Large intestine (tissue), 3 donors: ENCODE data around the gene TTC3. TPM values are rescaled to one million over a fixed set of nuclear protein-coding genes. Genes with fewer than 3 reads are reported as not detected.

Experiments
- DNase-seq, 2 donors: peaks; one replicate each; pipeline versions ENCODE4 v3.0.0 to v3.0.0-alpha.2; 2013
- H3K27ac ChIP-seq: one replicate; pipeline ENCODE4 v1.5.1; 2013; ENCODE audit warnings: low read length
- H3K27me3 ChIP-seq: 2 replicates; pipeline ENCODE4 v1.6.1; 2013; ENCODE audit warnings: low read length; ENCODE audit not compliant: control insufficient read depth, insufficient read depth
- H3K36me3 ChIP-seq: 2 replicates; pipeline ENCODE4 v1.6.1; 2013; ENCODE audit warnings: low read length; ENCODE audit not compliant: control insufficient read depth, insufficient read depth
- H3K4me1 ChIP-seq: one replicate; pipeline ENCODE4 v1.6.1; 2013; ENCODE audit warnings: low read length; ENCODE audit not compliant: control insufficient read depth, insufficient read depth
- H3K4me3 ChIP-seq: one replicate; pipeline ENCODE4 v1.5.1; 2013; ENCODE audit warnings: low read length
- H3K9me3 ChIP-seq: one replicate; pipeline ENCODE4 v1.6.1; 2013; ENCODE audit warnings: mild to moderate bottlenecking, low read depth, low read length, moderate library complexity; ENCODE audit not compliant: control insufficient read depth
- WGBS: methylation state at CpG from one replicate; pipeline ENCODE4 v1.1.5; 2013; ENCODE audit warnings: low lambda C conversion rate; ENCODE audit not compliant: insufficient coverage; 5-methylcytosine and 5-hydroxymethylcytosine counted together
- polyA plus RNA-seq: library from polyadenylated mRNA; unstranded; fragments of 120-200 nt; gene quantifications from one replicate; pipeline ENCODE4 v1.2.1, GENCODE V29; 2013

Gene TTC3
- polyA plus RNA-seq, 1 donor = 108 TPM

DNA sequence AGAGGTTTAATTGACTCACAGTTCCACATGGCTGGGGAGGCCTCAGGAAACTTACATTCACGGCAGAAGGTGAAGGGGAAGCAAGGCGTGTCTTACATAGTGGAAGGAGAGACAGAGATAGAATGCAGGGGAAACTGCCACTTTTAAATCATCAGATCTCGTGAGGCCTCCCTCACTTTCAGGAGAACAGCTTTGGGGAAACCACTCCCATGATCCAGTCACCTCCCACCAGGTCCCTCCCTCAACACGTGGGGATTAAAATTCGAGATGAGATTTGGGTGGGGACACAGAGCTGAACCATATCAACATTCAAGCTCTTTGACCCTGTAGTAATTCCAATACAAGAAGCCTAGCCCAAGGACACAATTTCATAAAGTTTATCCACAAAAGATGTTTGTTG, 13.9 kb upstream of the TTC3 start:
- H3K4me1 ChIP-seq = peaks cover 7% of the 10 kb centered on the region
- no peak overlapping the region for H3K4me3 ChIP-seq
- no peak for DNase-seq
- no peaks in the 10 kb centered on the region for H3K9me3 ChIP-seq
- no peaks in the 10 kb centered on the region for H3K27me3 ChIP-seq
- WGBS = no CpG with 5 or more reads among the region's 5 CpGs
- H3K36me3 ChIP-seq = no peaks in the 10 kb centered on the region
- H3K27ac ChIP-seq = no peak overlapping the region

DNA sequence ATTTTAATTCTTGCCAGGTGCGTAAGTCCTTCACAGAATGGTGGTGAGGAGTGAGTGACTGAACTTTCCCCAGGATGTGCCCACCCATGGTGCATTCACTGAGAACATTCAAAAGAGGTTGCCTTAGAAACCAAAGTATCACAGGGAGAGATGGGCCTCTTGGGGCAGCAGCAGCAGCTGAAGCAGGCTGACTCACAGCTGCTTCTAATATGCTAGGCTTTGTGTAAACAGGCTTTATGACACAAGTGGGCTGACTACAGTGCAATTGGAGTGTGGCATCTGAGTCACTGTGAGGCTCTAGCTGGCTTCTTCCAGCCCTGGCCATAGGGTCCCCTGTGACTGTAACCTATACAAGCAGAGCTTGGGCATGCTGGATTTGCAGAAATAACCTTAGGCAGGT, 12.8 kb upstream of the TTC3 start:
- Histone ChIP-seq H3K36me3 (peaks cover 2% of the 10 kb centered on the region), H3K27me3 (no peaks in the 10 kb centered on the region), H3K9me3 (no peaks in the 10 kb centered on the region), H3K4me3 (no peak overlapping the region), H3K27ac (peak overlapping the region; percentile 65), H3K4me1 (peaks cover 7% of the 10 kb centered on the region)
- DNase-seq = peak; percentile 87 to 92
- no CpG with 5 or more reads among the region's 1 CpG for WGBS

DNA sequence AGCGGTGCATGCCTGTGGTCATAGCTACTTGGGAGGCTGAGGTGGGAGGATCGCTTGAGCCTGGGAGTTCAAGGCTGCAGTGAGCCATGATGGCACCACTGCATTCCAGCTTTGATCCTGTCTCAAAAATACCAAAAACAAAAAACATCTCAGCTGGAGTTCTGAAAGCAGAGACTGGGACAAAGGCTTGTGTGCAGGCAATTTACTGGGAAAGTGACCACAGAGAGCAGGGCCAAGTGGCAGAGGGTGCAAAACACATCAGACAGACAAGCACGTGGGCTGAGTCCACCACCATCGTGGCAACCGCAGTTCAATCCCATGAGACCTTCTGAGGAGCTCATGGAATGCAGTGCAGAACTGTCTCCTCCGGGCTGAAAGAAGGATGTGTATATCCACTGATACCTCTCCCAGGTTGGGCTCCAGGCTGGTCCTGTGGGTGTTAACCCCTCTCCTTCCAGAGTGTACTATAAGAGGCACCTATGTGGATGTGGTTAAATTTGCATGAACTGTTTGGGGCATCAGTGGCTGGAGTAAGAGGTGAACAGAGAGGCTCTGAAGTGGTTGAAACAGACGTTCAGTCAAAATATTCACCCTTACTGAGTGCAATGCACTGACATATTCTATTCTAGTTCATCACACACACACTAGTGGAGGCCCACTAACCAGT, 11.0 kb upstream of the TTC3 start:
- no CpG with 5 or more reads among the region's 7 CpGs for WGBS
- H3K36me3 ChIP-seq = peaks cover 2% of the 10 kb centered on the region
- no peak overlapping the region for H3K27ac ChIP-seq
- H3K4me3 ChIP-seq = no peak overlapping the region
- no peak for DNase-seq
- no peaks in the 10 kb centered on the region for H3K9me3 ChIP-seq
- H3K4me1 ChIP-seq = peaks cover 7% of the 10 kb centered on the region
- no peaks in the 10 kb centered on the region for H3K27me3 ChIP-seq

DNA sequence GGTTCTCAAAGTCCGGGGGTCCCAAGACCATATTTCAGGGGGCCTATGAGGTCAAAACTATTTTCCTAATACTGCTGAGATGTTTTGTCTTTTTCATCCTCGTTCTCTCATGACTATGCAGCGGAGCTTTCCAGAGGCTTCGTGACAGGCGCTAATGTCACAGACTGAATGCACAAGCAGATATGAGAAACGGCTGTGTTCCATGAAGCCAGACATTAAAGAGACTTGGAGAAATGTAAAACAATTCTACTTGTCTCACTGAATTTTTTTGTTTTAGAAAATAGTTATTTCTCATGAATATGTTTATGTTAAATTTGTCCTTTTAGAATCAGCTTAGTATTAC, 10.5 kb upstream of the TTC3 start:
- Histone ChIP-seq H3K4me3 (no peak overlapping the region), H3K27me3 (no peaks in the 10 kb centered on the region), H3K4me1 (peaks cover 7% of the 10 kb centered on the region), H3K9me3 (no peaks in the 10 kb centered on the region), H3K27ac (no peak overlapping the region), H3K36me3 (peaks cover 2% of the 10 kb centered on the region)
- no peak for DNase-seq
- WGBS = no CpG with 5 or more reads among the region's 6 CpGs

DNA sequence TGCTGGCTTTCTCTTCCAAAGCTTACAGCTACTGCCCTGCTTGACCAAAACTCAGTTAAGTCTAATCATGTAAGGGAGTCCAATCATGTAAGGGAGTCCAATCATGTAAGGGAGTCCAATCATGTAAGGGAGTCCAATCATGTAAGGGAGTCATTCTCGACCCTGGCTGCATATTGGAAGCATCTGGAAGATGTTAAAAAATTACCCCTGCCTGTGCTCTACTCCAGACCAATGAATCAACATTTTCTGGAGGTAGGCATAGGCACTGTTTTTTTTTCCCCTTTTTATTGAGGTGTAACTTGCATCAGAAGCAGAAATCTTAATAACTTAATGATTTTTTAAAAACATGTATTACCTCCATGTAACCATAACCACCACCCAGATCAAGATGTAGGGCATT, 9.6 kb upstream of the TTC3 start:
- Histone ChIP-seq H3K27me3 (no peaks in the 10 kb centered on the region), H3K4me1 (peaks cover 7% of the 10 kb centered on the region), H3K36me3 (peaks cover 3% of the 10 kb centered on the region), H3K27ac (no peak overlapping the region), H3K4me3 (no peak overlapping the region), H3K9me3 (no peaks in the 10 kb centered on the region)
- DNase-seq = no peak
- WGBS = 43% methylated on average over 1 of the region's 1 CpG

DNA sequence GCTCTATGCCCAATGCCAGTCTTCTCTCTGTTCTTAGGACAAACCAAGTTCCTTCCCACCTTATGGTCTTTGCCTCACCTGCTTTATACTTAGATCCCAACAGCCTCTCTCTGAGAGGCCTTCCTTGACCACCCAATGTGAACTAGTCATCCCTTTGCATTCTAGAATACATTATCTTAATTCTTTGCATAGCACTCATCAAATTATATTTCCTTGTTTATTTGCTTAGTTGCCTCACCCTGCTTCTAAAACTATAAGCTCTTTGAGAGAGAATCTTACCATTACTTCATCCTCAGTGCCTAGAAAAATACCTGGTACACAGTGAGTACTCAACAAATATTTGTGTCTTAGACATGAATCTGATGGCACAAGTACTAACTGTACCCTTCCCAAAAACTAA, 8.2 kb upstream of the TTC3 start:
- peaks cover 7% of the 10 kb centered on the region for H3K4me1 ChIP-seq
- no peak for DNase-seq
- peaks cover 10% of the 10 kb centered on the region for H3K36me3 ChIP-seq
- H3K27ac ChIP-seq = no peak overlapping the region
- H3K4me3 ChIP-seq = no peak overlapping the region
- no peaks in the 10 kb centered on the region for H3K9me3 ChIP-seq
- no peaks in the 10 kb centered on the region for H3K27me3 ChIP-seq

DNA sequence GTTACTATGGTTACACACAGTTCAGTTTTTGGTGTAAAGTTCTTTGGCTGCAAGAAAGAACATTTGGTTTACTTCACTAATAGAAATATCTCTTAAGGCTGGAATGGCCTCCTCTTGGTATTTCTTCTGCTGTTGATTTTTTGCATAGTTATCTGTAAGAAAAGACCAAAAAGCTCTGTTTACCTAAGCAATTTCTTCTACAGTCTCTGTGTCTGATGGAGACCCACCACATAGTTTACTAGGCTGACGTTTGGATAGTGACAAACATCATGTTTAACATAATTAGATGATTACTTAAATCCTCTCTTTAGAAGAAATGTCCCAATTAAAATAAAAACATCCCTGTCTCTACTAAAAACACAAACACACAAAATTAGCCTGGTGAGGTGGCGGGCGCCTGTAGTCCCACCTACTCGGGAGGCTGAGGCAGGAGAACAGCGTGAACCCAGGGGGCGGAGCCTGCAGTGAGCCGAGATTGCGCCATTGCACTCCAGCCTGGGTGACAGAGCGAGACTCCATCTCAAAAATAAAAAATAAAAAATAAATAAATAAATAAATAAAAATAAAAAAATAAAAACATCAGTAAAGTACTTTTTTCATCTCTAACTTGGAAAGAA, 7.4 kb upstream of the TTC3 start:
- Histone ChIP-seq H3K4me1 (peaks cover 1% of the 10 kb centered on the region), H3K36me3 (peaks cover 12% of the 10 kb centered on the region), H3K4me3 (no peak overlapping the region), H3K27ac (no peak overlapping the region), H3K27me3 (no peaks in the 10 kb centered on the region), H3K9me3 (no peaks in the 10 kb centered on the region)
- no peak for DNase-seq
- 87% methylated on average over 6 of the region's 9 CpGs for WGBS

DNA sequence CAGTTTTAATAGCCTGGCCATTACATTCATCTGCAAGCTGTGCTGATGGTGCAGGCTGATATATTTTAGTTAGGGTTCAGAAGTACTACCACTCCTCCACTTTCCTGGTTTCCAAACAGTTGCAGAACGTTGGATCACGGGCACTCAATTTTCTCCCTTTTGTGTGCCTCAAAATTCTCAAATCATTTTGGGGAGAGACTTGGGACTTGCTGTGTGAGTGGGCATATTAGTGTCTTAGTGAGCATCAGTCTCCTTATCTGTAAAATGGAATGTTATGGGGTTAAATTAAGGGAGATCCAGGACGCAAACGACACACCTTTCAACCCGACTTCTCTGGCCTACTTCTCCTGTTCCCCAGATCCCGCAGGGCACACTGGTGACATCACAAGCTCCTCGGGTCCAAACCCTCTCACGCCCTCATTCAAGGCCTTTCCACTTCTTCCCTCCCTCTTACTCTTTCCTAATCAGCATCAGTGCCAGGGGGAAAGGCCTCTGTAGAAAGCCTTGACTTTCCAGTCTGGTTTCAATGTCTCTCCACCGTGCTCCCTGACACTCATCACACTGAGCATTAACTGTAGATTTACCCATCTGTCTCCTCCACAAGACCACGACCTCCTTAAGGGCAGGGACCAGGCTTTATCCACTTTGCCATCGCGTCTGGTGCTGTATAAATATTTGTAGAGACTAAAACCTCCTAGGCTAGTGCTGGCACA, 1.3 kb upstream of the TTC3 start:
- peak; percentile 54 to 81 for DNase-seq
- Histone ChIP-seq H3K4me1 (peaks cover 7% of the 10 kb centered on the region), H3K27ac (peak overlapping the region; percentile 98), H3K4me3 (peak overlapping the region; percentile 85), H3K27me3 (no peaks in the 10 kb centered on the region), H3K9me3 (no peaks in the 10 kb centered on the region), H3K36me3 (peaks cover 11% of the 10 kb centered on the region)
- WGBS = 19% methylated on average over 4 of the region's 12 CpGs

DNA sequence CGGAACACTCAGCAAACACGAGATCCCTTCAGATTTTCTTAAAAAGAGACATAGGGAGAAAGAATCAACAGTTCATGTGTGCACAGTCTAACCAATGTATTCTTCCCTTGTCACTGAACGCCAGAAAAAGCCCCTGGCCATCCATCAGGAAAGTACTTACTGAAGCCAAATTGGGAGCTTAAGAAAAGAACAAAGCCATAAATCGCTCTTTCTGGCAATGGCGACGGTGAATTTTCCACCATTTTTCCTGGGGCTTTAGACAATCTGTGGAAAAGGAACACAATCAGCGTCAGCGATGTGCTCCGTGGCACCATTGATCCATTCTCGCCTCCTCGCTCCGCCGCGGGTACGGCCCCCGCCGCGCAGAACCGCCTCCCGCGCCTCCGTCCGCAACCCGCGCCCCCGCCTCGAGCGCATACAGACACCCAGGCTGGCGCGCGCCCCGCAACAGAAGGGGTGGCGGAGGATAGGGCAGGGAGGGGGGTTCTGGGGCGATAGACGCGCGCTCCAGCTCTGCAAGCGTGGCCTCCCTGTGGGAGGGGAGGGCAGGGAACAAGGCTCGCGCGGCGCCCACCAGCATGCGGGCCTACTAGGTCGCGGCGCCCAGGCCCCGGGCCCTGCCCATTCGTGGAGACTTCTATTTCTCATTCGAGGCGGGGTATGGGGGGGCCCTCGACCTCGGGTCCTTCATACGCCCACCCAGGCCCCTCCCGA, 623 bp upstream of the TTC3 start:
- Histone ChIP-seq H3K4me1 (peaks cover 7% of the 10 kb centered on the region), H3K27ac (peak overlapping the region; percentile 98), H3K9me3 (no peaks in the 10 kb centered on the region), H3K4me3 (peak overlapping the region; percentile 85), H3K27me3 (no peaks in the 10 kb centered on the region), H3K36me3 (peaks cover 11% of the 10 kb centered on the region)
- peak in 1 of 2 donors; percentile 75 for DNase-seq
- no CpG with 5 or more reads among the region's 54 CpGs for WGBS

DNA sequence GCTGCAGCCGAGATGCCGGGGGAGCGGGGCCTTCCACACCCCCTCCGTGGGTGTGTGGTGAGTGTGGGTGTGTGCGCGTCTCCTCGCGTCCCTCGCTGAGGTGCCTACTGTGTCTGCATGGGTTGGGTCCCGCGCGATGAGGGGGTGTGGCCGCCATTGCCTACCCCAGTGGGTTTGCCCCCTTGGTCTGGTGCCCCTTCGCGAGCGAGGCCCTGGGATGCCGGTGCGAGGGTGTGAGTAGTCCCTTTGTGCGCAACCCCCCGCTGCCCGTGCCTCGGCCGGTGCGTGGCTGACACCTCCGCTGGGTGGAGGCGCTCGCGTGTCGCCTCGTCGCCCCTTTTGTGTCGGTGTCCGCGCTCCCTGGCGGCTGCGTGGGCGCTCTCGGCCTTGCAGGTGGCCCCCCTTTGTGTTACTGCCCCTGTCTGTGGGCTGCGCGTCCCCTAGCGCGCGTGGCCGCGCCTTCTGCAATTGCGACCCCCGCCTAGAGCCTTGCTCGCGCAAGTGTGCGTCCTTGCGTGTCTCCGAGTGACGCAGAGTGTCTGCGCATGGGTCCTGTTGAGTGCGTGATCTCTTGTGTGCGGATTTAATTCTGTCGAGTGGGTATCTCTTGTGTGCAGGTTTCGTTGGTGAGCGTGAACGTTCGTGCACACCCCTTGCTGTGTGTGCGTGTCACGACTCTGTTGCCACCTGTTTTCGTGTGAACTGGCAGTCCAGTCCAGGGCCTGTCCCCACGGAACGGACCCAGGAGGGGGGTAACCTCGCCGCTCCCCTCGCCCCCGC, 553 bp downstream of the TTC3 start:
- no CpG with 5 or more reads among the region's 70 CpGs for WGBS
- DNase-seq = peak; percentile 56 to 72
- Histone ChIP-seq H3K27me3 (no peaks in the 10 kb centered on the region), H3K4me1 (peaks cover 7% of the 10 kb centered on the region), H3K4me3 (peak overlapping the region; percentile 95), H3K27ac (peak overlapping the region; percentile 93), H3K36me3 (peaks cover 8% of the 10 kb centered on the region), H3K9me3 (no peaks in the 10 kb centered on the region)
